ENCODE data around the gene FHAD1. TPM values are rescaled to one million over a fixed set of nuclear protein-coding genes. Genes with fewer than 3 reads are reported as not detected.

FHAD1 gene
- total and polyA plus RNA-seq, 9 of the 15 experiments (the other 6 are each of a cell fraction or from before 2014, with no cell fraction given), result 0.32 to 2.1 (median 1.5) TPM; not detected in 1

GRCh38 chr1:15311122-15311822, 64.2 kb downstream of the FHAD1 start (continued):
- peak; percentile 53 for TF ChIP-seq MGA (IDR thresholded peaks at IDR 0.05)
- no peak for TF ChIP-seq ZNF407 (IDR thresholded peaks at IDR 0.05; ENCODE audit: low read depth)
- peak; percentile 62 for TF ChIP-seq L3MBTL2 (IDR thresholded peaks at IDR 0.05)
- TF ChIP-seq E2F6 (IDR thresholded peaks at IDR 0.05; ENCODE audit: borderline replicate concordance in 1 of 2, extremely low read depth in 1 of 2, insufficient read depth in 1 of 2, insufficient read length in 1 of 2, low read depth in 1 of 2, low read length in 1 of 2, poor library complexity in 1 of 2, severe bottlenecking in 1 of 2), result peak; percentile 22 to 36
- TF ChIP-seq SMAD2 (IDR thresholded peaks at IDR 0.05; ENCODE audit: low read depth, low read length), result no peak

Data from K562 (cell line).